Cardiac septum (tissue), 1 donor: ENCODE results near the gene RCC2. TPM values are rescaled to one million over a fixed set of nuclear protein-coding genes. Genes with fewer than 3 reads are reported as not detected.
A peak's percentile ranks its signal among the peaks of the same experiment; 100 is the strongest.
"Not testable (repeated sequence)": the region's sequence is repeated elsewhere in the genome, so short reads cannot be mapped to it uniquely, and the experiment has no call there.

Source experiments
- DNase-seq: peaks from one replicate; pipeline ENCODE4 v3.0.0-alpha.2; 2020; ENCODE audit warnings: low spot score
- intact Hi-C: fragments of 100-400 bp; cut with DNase I; formaldehyde crosslinking; loops from one replicate; pipeline ENCODE4 v1.14.0; 2022
- total RNA-seq: library from RNA; stranded (reverse); fragmentation: NEBNext Ultra II Directional; extraction: Animal tissue kit (Norgen Biotek cat#: 25700); gene quantifications from one replicate; pipeline ENCODE4 v1.2.1, GENCODE V29; 2021
- donor health status: DM: no; HTN: no; CAD: no.

The RCC2 gene
- total RNA-seq, 1 donor from 2014 or later: 14.5 TPM

- no peak for DNase-seq
- intact Hi-C loops: loop anchor here (10.0 kb wide), 1 partner anchor 179 kb away; no protein-coding TSS in a partner anchor
These were observed 13.5 kb downstream of the RCC2 start for GRCh38 chr1:17425806-17426600.

- DNase-seq: no peak
These were observed 15.7 kb downstream of the RCC2 start for GRCh38 chr1:17423781-17424245.

GRCh38 chr1:17422461-17422860 lies 17.0 kb downstream of the RCC2 start:
- intact Hi-C loops: loop anchor here (5.0 to 10.0 kb wide), 2 partner anchors 55 to 182 kb away; no protein-coding TSS in a partner anchor
- no peak for DNase-seq

More at GRCh38 chr1:17423781-17424245, 15.7 kb downstream of the RCC2 start:
- intact Hi-C loops: loop anchor here (5.0 to 10.0 kb wide), 2 partner anchors 53 to 181 kb away; no protein-coding TSS in a partner anchor

GRCh38 chr1:17420391-17420918 lies 19.0 kb downstream of the RCC2 start:
- intact Hi-C loops: loop anchor here (1.0 to 10.0 kb wide), 3 partner anchors 17 to 184 kb away; no protein-coding TSS in a partner anchor
- no peak for DNase-seq

GRCh38 chr1:17419626-17420328 lies 19.7 kb downstream of the RCC2 start:
- peak; percentile 81 for DNase-seq
- intact Hi-C loops: loop anchor here (1.0 to 10.0 kb wide), 3 partner anchors 18 to 185 kb away; no protein-coding TSS in a partner anchor

GRCh38 chr1:17416389-17416788 lies 23.1 kb downstream of the RCC2 start:
- DNase-seq: no peak
- intact Hi-C loops: no loop called here

GRCh38 chr1:17414022-17414421 lies 25.5 kb downstream of the RCC2 start:
- no peak for DNase-seq
- intact Hi-C loops: no loop called here

- intact Hi-C loops: no loop called here
- DNase-seq: no peak
These were observed 27.2 kb downstream of the RCC2 start for GRCh38 chr1:17412093-17412870.

GRCh38 chr1:17409391-17409811 lies 30.1 kb downstream of the RCC2 start:
- no peak for DNase-seq
- intact Hi-C loops: loop anchor here (5.0 kb wide), 1 partner anchor 282 kb away; no protein-coding TSS in a partner anchor

- intact Hi-C loops: loop anchor here (5.0 kb wide), 1 partner anchor 281 kb away; no protein-coding TSS in a partner anchor
- DNase-seq: not testable (repeated sequence)
These were observed 31.5 kb downstream of the RCC2 start for GRCh38 chr1:17407786-17408514.

- DNase-seq: not testable (repeated sequence)
- intact Hi-C loops: loop anchor here (5.0 kb wide), 1 partner anchor 280 kb away; no protein-coding TSS in a partner anchor
These were observed 32.6 kb downstream of the RCC2 start for GRCh38 chr1:17406760-17407475.

GRCh38 chr1:17405898-17406759 lies 33.3 kb downstream of the RCC2 start:
- peak; percentile 81 for DNase-seq
- intact Hi-C loops: loop anchor here (5.0 kb wide), 1 partner anchor 279 kb away; no protein-coding TSS in a partner anchor

GRCh38 chr1:17404820-17405219 lies 34.7 kb downstream of the RCC2 start:
- no peak for DNase-seq
- intact Hi-C loops: loop anchor here (5.0 kb wide), 1 partner anchor 278 kb away; no protein-coding TSS in a partner anchor

GRCh38 chr1:17404034-17404684 lies 35.3 kb downstream of the RCC2 start:
- intact Hi-C loops: no loop called here
- DNase-seq: no peak

- DNase-seq: no peak
- intact Hi-C loops: no loop called here
These were observed 36.4 kb downstream of the RCC2 start for GRCh38 chr1:17403081-17403480.

GRCh38 chr1:17401841-17402240 lies 37.6 kb downstream of the RCC2 start:
- intact Hi-C loops: no loop called here
- DNase-seq: no peak
